Dedifferentiated amniotic fluid mesenchymal stem cell (primary cell): ENCODE measurements around the gene SFMBT2.

Experiments
- DNase-seq: peaks from one replicate; pipeline ENCODE4 v3.0.0-alpha.2; 2016; ENCODE audit errors: extremely low spot score

The SFMBT2 gene

DNA sequence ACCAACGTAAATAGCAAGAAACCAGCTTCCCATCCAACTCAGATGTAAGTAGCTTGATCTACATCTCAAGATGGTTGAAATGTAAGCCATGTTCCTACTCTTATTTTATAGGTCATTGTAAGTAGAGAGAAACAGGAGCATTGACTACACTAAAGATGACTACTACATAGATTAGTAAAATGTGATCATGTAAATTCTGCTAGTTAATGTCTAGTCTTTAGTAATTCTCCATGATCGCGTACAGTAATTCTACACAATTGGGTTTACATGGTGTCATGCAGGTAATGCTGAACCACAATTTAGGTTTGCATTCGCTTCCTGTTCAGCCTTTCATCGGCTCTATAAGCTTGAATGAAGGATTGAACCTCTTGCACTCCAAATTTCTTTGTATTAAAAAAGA lies 14.9 kb upstream of the SFMBT2 start:
- DNase-seq: no peak

DNA sequence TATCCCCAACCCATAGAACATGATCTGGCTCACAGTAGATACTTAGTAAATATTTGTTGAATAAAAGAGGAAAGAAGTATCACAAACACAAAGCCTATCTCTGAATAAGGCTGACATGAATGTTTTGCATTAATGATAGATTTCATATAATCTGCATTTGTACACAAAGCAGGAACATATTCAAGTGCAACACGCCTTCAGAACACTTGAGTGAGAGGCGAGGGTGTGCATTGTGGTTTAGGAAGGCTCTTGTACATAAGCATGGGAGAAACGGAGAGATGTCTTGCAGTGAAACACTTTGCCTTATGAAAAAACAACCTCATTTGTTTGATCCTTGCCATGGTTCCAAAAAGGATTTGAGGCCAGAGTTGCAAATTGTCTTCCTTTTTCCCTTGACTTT lies 14.1 kb upstream of the SFMBT2 start:
- no peak for DNase-seq

DNA sequence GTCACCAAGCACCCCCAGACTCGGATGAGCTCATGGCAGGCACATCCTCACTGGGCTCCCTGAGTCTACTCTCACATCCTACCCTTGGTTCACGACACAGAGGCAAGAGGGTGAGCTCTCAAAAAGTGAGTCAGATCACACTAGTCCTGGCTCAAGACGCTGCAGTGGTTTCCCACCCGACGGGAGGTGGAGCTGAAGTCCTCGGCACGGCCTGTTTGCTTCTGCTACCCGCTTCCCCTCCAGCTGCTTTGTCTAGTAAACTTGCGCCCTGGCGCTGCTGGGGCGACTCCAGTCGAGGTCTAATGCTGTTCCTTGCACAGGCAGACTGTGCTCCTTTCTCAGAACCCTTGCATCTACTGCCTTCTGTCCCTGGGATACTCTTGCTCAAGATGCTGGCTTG lies 13.5 kb upstream of the SFMBT2 start:
- DNase-seq: no peak

DNA sequence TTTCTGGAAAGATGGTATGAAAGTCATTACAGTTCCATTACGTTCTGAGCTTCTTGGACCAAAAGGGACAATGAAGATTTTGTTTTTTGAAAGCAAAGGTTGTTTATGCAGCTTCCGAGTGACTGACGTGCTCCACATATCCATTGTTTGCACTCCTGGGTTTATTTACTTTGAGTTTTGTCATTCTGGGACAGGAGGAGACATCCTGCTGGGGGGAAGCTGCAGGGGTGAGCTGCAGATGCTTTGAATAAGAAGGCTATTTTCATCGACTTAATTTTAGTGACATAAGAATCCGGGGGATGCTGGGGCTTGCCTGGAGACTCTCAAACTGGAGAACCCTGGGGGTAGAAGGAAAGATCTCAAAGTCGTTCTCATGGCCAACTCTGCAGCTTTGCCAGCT lies 12.7 kb upstream of the SFMBT2 start:
- DNase-seq: no peak

DNA sequence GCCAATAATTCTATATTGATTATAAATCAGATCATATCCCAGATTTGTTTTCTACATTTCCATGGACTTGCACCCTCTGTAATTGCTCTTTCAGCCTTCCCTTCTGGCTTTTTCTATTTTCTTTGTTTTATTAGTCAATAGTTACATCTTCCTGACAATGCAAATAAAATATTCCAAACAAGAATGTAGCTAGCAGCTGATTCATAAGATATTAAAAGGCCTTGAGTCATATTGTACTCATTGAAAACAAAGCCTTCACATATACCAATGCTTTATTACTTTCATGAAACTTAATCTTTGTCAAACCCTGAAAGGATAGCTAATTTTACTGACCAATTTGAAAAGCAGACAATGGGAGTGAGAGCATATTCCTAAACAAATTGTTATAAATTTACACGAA lies 10.7 kb upstream of the SFMBT2 start:
- no peak for DNase-seq

DNA sequence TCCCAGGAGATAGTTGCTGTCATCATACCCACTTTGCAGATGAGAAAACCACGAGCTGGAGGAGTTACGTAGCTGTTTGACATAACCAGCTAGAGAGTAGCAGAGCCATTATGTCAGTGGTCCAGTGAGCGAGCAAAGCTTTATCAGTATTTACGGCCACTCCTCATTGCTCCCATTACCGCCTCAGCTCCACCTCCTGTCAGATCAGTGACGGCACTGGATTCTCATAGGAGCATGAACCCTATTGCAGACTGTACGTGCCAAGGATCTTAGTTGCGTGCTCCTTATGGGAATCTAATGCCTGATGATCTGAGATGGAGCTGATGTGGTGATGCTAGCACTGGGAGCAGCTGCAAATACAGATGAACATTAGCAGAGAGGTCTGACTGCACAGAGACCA lies 9.2 kb upstream of the SFMBT2 start:
- no peak for DNase-seq

DNA sequence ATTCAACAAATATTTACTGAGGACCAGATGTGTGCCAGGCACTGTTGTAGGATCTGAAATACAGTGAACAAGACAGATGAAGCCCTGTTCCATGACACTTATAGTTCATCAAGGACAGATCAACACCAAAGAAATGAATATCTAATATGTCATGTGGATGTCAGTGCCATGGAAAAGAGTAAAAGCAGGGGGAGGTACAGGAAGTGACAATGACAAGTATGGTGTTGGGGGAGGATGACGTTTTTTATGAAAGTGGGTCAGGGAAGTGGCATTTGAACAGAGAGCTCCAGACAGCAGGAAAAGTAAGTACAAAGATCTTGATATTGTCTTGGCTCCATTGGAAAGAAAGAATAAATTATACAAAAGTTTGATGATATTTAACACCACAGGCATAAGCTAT lies 7.0 kb upstream of the SFMBT2 start:
- no peak for DNase-seq

DNA sequence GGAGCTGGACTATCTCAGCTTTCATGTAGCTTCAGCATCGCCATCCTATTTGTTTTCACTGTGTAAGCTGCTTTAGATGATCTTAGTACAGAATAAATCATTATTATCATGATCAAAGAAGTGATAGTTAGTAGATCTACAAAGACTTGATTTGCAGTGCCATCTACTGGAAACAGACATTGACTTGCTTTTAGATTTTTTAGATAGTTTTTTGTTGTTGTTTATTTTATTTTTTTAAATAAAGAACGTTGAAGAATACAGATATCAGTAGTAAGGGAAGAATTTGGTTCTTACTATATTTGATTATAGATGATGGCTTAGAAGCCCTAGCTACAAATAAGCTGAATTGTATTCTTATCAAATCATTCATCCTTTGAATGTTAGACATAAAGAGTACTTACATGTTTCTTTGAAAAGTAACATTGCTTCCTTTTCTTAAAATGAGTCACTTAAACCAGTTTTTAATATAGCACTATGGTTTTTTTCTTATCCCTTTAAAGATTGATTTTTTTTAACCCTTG lies 6.3 kb upstream of the SFMBT2 start:
- peak; percentile 51 for DNase-seq

DNA sequence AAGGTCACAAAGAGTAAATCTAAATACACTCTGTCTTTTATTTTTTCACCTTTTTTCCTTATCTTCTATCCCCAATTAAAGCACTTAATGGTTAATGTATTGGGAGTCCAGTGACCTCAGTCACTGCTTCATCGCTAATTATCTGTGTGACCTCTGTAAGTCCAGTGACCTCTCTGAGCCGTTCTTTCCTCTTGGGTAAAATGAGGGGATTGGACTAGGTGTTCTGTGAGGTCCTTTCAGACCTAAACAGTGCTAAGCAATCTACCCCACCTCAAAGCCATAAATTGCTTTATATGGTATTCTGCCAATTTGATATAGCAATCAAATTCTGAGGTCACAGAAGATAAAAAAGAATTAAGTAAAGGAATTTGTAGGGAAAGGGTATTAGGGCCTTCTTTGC lies 3.9 kb upstream of the SFMBT2 start:
- DNase-seq: no peak

DNA sequence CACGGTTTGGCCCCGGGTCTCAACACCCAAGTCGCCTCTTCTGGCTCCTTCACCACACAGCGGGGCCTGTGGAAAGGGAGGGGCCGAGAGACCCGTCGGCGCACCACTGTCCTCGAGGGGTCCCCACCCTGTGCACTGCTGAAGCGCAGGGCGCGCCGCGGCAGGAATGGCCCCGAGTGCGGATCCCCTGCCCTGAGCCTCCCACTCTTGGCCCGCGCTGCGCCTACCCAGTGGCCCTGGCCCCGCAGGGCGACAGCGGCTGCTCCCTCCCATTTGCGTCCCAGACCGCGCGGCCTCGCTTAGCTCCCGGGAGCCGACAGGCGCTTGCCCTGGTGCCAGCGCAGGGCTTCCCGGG lies 2.1 kb upstream of the SFMBT2 start:
- DNase-seq: no peak

DNA sequence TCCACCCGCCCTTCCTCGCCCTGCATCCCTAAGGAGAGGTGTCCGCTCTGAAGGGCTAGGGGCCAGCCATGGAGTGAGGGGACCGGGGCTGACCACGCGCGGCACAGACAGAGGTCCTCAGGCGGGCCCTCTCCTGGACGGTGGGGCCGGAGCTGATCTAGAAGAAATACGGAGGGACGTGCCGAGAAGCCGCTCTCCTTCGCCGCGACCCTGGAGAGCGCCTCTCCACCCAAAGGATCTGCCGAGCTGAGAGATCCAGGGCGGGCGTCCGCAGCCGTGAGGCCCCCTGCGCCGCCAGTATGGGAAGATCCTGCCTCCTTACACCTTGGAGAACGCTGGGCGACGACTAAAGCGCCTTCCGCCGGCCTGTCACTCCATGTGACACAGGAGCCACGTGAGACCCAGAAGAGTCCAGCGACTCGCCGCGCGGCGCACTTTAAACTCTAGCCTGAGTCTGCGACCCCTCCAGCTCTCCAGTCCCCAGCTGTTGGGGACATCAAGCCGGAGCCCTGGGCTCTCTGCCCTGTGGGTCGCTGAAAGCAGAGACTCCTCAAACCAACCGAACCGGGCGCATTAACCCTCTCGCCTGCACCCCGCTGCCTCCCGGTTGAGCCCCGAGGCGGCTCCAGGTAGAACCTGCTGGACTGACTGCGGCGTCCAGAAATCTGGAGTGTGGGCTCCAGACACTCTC lies 1.5 kb upstream of the SFMBT2 start:
- no peak for DNase-seq

DNA sequence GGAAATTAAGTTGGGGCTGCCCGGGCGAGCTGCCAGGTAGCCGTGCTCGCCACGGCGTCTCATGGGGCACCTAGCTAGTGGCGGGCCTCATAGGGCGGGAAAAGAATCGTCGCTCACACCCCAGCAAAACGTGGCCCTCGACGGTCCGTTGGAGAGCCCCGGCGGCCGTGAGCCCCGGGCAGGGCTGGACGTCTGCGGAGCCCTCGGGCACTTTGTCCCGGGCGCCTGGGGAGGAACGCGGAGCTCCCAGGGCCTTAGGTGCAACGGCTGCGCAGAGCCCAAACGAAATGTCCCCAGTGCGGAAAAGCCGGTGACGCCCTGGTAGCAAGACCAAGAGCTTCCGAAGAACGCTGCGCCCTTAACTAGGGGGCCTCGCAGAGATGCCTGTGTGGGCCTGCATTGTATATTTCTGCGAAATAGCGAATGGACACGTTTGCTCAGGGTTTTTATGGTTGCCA lies 866 bp upstream of the SFMBT2 start:
- DNase-seq: no peak

DNA sequence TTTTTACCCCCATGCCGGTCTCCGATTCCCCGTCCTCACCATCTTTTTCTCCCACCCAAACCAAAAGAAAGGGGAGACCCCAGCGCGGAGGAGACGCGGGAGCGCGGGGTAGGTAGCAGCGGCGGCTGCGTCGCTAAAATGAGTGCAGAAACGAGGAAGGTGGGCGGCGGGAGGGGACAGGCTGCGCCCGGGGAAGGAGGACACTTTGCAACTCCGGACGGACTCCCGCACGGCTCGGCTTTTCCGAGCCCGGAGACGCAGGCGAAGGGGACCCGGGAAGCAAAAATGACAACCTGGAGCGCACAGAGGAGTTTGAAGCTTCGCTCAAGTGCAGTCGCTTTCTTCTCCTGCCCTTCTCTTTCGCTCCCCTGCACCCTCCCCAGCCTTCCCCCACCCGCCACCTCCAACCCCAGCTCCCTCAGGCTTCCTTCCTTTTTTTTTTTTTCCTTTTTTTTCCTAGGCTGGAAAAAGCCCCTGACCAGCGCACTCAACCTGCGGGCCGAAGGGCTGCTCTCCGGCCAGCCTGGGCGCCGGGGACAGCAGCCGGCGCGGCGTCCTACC lies 453 bp downstream of the SFMBT2 start:
- DNase-seq: no peak

DNA sequence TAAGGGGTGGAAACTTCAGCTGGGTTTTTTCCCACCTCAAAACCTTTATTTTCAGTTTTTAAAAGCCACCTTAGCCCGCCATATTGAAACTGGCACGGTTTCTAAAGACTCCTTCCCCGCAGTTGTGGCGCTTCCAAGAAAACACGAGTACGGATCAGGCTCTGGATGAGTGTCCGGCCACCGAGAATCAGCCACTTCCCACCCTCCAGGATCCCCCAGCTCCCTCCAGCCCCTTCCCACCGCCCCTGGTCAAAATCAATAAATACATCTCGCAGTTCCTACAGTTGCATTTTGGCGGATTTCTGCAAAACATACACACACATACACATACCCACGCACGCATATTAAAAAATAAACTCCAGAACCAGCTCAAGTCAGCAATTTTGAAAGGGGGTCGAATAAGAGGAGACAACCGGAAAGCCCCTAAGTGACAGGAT lies 1.1 kb downstream of the SFMBT2 start:
- no peak for DNase-seq

DNA sequence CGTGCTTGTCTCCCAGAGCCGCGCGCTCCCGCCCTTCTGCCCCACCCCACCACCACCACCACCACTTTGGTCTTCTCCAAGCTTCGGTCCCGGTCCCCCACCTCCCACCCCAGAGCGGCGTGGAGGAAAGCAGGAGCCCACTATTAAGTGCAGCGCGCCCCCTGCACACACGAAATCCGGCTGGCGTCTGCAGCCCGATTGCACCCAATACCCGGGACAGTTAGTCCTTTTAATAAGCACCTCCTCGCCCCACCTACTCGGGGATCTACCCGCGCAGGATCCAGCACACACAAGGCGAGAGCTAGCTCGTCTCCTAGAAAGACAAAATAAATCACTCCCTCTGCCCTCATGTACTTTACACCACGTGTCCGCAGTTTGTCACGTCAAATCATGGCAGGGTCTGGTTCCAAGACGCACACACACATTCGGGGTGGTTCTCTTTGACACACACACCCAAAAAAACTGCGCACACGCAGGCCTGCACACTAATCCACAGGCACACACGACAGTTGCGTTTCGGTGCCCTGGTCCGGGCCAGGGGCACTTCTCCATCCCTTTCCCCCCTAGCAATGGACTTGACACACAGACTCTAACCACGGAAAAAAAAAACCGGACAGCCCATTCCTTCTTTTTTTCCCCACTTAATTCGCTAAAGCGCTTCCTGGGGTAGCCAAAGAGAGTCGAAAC lies 1.6 kb downstream of the SFMBT2 start:
- no peak for DNase-seq

DNA sequence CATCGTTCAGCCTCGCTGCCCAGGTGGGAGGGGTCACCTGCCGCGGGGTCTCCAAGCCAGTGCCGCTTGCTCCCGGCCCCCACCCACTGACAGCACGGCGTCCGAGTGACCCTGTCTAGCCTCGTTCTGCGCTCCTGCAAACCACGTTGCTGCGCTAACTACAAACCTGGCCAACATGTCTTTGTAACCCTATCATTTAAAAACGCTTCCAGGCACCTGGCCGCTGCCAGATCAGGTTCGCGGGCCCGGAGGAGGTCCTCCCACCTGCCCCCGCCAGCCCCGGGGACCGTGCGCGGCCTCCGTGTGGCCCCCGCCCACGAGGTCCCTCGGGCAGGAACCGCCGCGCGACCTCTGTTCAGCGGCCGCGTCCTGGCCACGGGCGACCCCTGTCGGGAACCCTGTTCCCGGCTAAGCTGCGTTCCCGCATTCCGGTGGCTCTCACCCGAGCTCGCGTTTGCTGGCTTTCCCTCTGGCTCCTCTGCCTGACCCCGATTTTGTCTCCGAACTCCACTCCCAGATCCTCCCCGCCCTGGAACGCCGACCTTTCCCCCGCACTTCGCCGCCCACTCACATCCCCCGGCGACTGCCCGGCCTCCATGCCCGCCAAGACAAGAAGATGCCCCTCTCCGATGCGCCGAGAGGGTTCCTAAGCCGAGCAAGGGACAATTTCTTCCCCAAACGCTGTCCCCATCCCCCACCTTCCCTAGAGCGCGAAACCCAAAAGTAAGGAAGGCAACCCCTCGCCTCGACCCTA lies 2.4 kb downstream of the SFMBT2 start:
- DNase-seq: no peak

DNA sequence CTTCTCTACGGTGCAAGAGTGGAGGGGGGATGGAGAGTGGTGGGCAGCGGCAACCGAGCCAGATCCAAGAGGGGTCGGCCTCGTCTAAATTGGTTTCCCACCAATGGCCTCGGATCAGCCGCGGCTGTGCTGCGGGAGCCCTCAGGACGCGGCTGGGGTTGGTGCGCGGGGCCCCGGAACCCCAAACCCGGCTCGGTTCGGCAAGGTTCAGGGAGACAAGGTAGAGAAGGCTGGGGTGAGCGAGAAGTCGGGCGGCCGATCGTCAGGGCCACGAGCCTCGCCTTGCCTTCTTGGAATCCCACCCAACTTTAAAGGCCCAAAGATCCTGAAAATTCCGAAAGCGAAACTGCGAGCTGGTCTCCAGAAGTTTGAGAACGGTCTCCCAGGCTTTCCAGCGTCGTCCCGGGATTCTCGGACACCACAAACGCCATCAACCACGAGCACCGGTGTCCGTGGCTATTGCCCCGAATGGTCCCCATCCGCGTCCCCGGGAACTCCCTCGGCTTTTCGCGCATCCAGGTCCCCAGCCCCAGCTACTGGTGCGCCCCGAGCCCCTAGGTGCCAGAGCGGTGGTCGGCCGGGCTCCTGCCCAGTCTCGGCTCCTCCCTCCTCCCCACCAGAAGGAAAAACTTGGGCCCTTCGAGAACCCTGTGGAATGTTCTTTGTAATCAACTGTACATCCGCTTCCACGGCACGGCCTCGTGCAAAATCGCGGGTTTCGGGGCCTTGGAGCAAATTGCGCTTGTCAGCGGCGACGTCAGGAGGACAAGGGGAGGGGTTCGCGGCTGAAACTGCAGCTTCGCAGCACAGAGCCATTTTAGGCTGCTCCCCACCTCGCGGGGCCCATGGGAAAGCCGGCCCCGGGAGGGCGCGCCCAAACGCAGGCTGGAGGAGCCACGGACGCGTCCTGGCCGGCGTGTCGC lies 3.2 kb downstream of the SFMBT2 start:
- DNase-seq: no peak

DNA sequence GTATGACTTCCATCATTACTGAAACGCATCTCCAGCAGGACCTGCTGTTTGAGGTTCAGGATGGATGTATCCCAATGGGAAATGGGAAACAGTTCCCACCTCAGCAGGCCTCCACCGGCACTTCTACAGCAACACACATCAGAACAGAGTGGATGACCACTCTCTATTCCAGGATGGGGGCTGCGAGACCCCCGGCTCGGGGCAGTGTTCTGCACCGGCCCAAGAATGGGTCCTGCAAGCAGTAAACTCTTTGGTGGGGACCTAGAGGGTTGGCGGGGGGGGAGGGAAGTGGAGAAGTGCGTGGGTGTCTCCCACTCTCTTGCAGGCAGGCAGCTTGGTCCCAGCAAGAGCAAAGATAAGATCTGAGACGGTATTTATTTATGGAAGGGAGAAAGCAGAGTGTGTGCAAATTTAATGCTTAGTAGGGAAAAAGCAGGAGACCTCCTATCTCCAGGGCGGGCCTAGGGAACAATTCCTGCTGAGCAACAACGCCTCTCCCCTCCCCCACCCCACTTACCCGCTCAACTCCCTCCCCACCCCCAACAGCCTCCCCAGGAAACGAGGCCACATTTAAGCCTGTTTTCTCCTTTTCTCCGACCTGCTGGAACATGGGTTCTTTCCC lies 4.0 kb downstream of the SFMBT2 start:
- no peak for DNase-seq

DNA sequence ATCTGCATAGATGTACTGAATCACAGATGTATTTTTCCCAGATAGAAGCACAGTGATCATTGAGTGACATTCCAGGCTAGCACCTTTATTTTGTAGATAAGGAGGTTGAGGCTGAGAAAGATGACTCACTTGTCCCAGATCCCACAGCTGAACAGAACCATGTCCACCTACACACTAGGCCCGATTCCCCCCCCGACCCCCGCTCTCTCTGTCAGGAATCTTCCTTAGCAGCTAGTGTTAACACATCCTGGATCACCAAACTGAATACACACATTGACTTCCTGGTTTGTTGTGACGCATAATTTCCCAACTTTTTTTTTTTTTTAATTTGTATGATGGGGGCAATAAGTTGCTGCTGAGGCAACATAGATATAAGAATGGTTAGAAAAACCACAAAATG lies 5.2 kb downstream of the SFMBT2 start:
- no peak for DNase-seq

DNA sequence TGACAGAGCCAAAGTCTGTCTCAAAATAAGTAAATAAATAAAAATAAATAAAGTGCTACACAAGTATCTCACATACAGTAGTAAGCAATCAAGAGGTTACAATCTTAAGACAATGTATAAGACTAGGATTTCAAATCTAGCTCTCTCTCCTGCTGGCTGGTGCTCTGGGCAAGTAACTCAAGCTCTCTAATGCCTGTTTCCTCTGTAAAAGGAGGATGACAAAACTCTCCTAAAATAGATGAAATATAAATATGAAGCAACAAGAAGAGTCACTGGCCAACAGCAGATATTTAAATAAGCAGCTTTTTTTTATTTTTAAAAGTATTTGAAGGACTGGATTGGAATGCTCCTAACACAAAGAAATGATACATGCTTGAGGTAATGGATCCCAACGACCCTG lies 7.2 kb downstream of the SFMBT2 start:
- DNase-seq: no peak

DNA sequence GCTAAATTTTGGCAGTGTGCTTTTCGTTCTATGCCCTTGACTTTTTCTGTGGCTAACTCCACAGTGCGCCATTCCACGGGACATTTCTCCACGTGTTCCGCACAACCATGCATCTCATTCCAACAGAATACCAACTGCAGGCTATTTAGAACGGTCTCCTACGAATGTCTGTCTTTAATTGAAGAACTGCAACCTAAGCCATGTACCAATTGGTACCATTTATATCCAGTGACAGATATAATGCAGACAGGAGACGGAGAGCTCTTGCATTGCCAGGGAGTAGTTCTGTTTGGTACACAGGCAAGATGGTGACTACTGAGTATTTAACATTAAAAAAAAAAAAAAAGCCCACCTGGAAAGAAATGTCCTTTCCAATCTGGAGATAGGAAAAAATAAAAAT lies 9.1 kb downstream of the SFMBT2 start:
- DNase-seq: no peak
